SK-N-SH treated with all-trans-retinoic acid at 6 μM for 48 hours (cell line): ENCODE measurements around the gene ARHGAP26.

Source experiments
- ATAC-seq: fragments of 200-7000 bp; cut with Tn5 transposase; 3 replicates; pipeline ENCODE4 v1.9.1; 2020; ENCODE audit warnings: mild to moderate bottlenecking, moderate library complexity
- ARNTL ChIP-seq: fragments of 450-650 bp; formaldehyde crosslinking; IDR thresholded peaks from 2 replicates; pipeline ENCODE4 v1.5.0; 2020; ENCODE audit warnings: low read depth, mild to moderate bottlenecking, moderate library complexity, borderline replicate concordance
- CSDC2 ChIP-seq: fragments of 250-450 bp; sonication (Bioruptor Pico); IDR thresholded peaks from 2 replicates; pipeline ENCODE4 v1.5.0; 2020; ENCODE audit warnings: mild to moderate bottlenecking, moderate library complexity
- ESRRG ChIP-seq: fragments of 250-450 bp; sonication (Bioruptor Pico); IDR thresholded peaks from 2 replicates; pipeline ENCODE4 v1.6.1; 2021; ENCODE audit warnings: mild to moderate bottlenecking
- GLIS3 ChIP-seq: fragments of 250-450 bp; sonication (Bioruptor Pico); IDR thresholded peaks from 2 replicates; pipeline ENCODE4 v1.5.0; 2020; ENCODE audit warnings: mild to moderate bottlenecking, moderate library complexity
- ISL1 ChIP-seq: fragments of 250-450 bp; sonication (Bioruptor Pico); IDR thresholded peaks from 2 replicates; pipeline ENCODE4 v2.1.2; 2022; ENCODE audit warnings: mild to moderate bottlenecking, moderate library complexity
- PPARA ChIP-seq: fragments of 250-450 bp; sonication (Bioruptor Pico); IDR thresholded peaks from 2 replicates; pipeline ENCODE4 v1.5.0; 2020; ENCODE audit warnings: mild to moderate bottlenecking, borderline replicate concordance
- RARB ChIP-seq: fragments of 250-450 bp; sonication (Bioruptor Pico); IDR thresholded peaks from 2 replicates; pipeline ENCODE4 v1.8.0; 2021; ENCODE audit warnings: mild to moderate bottlenecking, moderate library complexity
- SNAI2 ChIP-seq: fragments of 250-450 bp; sonication (Bioruptor Pico); IDR thresholded peaks from 2 replicates; pipeline ENCODE4 v1.5.0; 2020; ENCODE audit warnings: mild to moderate bottlenecking, moderate library complexity
- TCF4 ChIP-seq: fragments of 250-450 bp; sonication (Bioruptor Pico); IDR thresholded peaks from 2 replicates; pipeline ENCODE4 v1.8.0; 2021; ENCODE audit warnings: mild to moderate bottlenecking, moderate library complexity, borderline replicate concordance
- TOX ChIP-seq: fragments of 250-450 bp; sonication (Bioruptor Pico); IDR thresholded peaks from 2 replicates; pipeline ENCODE4 v1.8.0; 2021; ENCODE audit warnings: mild to moderate bottlenecking, moderate library complexity, borderline replicate concordance
- ZC3H10 ChIP-seq: fragments of 250-450 bp; sonication (Bioruptor Pico); IDR thresholded peaks from 2 replicates; pipeline ENCODE4 v1.5.1; 2021; ENCODE audit warnings: mild to moderate bottlenecking, moderate library complexity
- ZFP3 ChIP-seq: fragments of 250-450 bp; sonication (Bioruptor Pico); IDR thresholded peaks from 2 replicates; pipeline ENCODE4 v1.5.0; 2020; ENCODE audit warnings: mild to moderate bottlenecking, moderate library complexity
- ZFP30 ChIP-seq: fragments of 450-650 bp; formaldehyde crosslinking; IDR thresholded peaks from 2 replicates; pipeline ENCODE4 v1.5.0; 2022; ENCODE audit warnings: mild to moderate bottlenecking, moderate library complexity
- ZNF565 ChIP-seq: fragments of 450-650 bp; formaldehyde crosslinking; conservative IDR thresholded peaks from 2 replicates; pipeline ENCODE4 v1.5.0; 2020; ENCODE audit warnings: low read depth, mild to moderate bottlenecking, moderate library complexity
- ZNF70 ChIP-seq: fragments of 450-650 bp; formaldehyde crosslinking; IDR thresholded peaks from 2 replicates; pipeline ENCODE4 v1.5.0; 2020; ENCODE audit warnings: mild to moderate bottlenecking, moderate library complexity
- ZNF8 ChIP-seq: fragments of 450-650 bp; formaldehyde crosslinking; IDR thresholded peaks from 2 replicates; pipeline ENCODE4 v1.5.0; 2020; ENCODE audit warnings: mild to moderate bottlenecking, moderate library complexity
- TF ChIP-seq, protein P1 (sequence below): fragments of 250-450 bp; sonication (Bioruptor Pico); IDR thresholded peaks from 2 replicates; pipeline ENCODE4 v1.5.1; 2020; ENCODE audit warnings: low read depth, mild to moderate bottlenecking, moderate library complexity
- TF ChIP-seq, protein P2 (sequence below): fragments of 250-450 bp; sonication (Bioruptor Pico); IDR thresholded peaks from 2 replicates; pipeline ENCODE4 v1.8.0; 2021; ENCODE audit warnings: low read depth, mild to moderate bottlenecking, moderate library complexity, borderline replicate concordance
- TF ChIP-seq, protein P3 (sequence below): fragments of 250-450 bp; sonication (Bioruptor Pico); IDR thresholded peaks from 2 replicates; pipeline ENCODE4 v1.8.0; 2020; ENCODE audit warnings: mild to moderate bottlenecking, moderate library complexity, borderline replicate concordance
- TF ChIP-seq, protein P4 (sequence below): fragments of 250-450 bp; sonication (Bioruptor Pico); IDR thresholded peaks from 2 replicates; pipeline ENCODE4 v1.5.0; 2020; ENCODE audit warnings: mild to moderate bottlenecking, moderate library complexity

ARHGAP26 gene

DNA sequence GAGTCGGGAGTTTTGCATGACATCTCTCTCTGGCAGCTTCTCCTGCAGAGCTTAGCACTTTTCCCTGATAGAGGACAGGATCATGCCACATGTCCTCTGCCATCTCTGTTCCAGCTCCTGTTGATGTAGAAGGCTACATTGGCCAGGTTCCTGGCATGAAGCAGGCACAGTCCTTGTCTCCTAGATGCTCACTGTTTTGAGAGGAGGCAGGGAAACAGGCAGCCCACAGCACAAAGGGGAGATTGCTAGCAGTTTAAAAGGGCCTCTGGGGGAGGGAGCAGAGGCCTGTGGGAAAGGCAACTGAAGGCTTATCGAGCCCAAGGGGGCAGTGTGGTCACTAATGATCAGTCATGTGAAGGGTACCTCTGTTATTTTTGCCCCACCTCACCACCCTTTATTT lies 10.7 kb downstream of the ARHGAP26 start:
- TF ChIP-seq, protein P1, sequence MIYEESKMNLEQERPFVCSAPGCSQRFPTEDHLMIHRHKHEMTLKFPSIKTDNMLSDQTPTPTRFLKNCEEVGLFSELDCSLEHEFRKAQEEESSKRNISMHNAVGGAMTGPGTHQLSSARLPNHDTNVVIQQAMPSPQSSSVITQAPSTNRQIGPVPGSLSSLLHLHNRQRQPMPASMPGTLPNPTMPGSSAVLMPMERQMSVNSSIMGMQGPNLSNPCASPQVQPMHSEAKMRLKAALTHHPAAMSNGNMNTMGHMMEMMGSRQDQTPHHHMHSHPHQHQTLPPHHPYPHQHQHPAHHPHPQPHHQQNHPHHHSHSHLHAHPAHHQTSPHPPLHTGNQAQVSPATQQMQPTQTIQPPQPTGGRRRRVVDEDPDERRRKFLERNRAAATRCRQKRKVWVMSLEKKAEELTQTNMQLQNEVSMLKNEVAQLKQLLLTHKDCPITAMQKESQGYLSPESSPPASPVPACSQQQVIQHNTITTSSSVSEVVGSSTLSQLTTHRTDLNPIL (CRISPR knock-in tag) = no peak
- TF ChIP-seq TCF4 (CRISPR knock-in tag) = no peak
- no peak for TF ChIP-seq ZNF565 (CRISPR knock-in tag)
- TF ChIP-seq ARNTL (CRISPR knock-in tag) = no peak
- TF ChIP-seq GLIS3 (CRISPR knock-in tag) = no peak
- no peak for TF ChIP-seq TOX (CRISPR knock-in tag)
- TF ChIP-seq ZNF70 (CRISPR knock-in tag) = no peak
- no peak for TF ChIP-seq ESRRG (CRISPR knock-in tag)
- TF ChIP-seq, protein P2, sequence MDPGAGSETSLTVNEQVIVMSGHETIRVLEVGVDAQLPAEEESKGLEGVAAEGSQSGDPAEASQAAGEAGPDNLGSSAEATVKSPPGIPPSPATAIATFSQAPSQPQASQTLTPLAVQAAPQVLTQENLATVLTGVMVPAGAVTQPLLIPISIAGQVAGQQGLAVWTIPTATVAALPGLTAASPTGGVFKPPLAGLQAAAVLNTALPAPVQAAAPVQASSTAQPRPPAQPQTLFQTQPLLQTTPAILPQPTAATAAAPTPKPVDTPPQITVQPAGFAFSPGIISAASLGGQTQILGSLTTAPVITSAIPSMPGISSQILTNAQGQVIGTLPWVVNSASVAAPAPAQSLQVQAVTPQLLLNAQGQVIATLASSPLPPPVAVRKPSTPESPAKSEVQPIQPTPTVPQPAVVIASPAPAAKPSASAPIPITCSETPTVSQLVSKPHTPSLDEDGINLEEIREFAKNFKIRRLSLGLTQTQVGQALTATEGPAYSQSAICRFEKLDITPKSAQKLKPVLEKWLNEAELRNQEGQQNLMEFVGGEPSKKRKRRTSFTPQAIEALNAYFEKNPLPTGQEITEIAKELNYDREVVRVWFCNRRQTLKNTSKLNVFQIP (CRISPR knock-in tag) = no peak
- TF ChIP-seq PPARA (CRISPR knock-in tag) = no peak
- no peak for TF ChIP-seq RARB (CRISPR knock-in tag)
- TF ChIP-seq, all 23 proteins: peak for 0
- ATAC-seq = no peak

DNA sequence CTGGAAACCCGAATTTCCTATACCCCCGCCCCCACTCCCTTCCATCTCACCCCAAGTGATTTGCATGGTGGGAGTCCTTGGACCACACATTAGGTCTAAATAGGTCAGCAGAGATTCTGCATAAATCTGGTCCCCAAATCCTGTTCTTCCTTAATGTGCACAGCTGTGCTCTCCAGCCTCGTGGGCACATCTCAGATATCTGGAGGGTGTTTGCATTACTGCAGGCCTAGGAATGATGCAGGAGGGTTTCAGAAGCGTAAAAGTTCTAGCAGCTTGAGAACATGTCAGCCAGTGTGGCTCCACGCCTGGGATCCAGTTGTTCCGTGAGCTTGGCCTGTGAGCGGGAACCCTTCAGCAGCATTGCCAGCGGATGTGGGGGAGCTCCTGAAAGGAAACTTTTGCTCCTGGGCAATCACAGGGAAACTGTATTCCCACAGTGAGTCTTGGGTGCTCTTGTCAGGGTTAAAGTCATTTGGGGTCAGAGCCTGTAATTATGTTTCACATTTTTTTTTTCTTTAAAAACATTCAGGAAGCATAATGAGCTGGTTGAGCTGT lies 12.9 kb downstream of the ARHGAP26 start:
- TF ChIP-seq, protein P1 (CRISPR knock-in tag) = no peak
- TF ChIP-seq RARB (CRISPR knock-in tag) = no peak
- no peak for TF ChIP-seq ISL1 (CRISPR knock-in tag)
- no peak for TF ChIP-seq PPARA (CRISPR knock-in tag)
- no peak for TF ChIP-seq ESRRG (CRISPR knock-in tag)
- TF ChIP-seq, protein P3, sequence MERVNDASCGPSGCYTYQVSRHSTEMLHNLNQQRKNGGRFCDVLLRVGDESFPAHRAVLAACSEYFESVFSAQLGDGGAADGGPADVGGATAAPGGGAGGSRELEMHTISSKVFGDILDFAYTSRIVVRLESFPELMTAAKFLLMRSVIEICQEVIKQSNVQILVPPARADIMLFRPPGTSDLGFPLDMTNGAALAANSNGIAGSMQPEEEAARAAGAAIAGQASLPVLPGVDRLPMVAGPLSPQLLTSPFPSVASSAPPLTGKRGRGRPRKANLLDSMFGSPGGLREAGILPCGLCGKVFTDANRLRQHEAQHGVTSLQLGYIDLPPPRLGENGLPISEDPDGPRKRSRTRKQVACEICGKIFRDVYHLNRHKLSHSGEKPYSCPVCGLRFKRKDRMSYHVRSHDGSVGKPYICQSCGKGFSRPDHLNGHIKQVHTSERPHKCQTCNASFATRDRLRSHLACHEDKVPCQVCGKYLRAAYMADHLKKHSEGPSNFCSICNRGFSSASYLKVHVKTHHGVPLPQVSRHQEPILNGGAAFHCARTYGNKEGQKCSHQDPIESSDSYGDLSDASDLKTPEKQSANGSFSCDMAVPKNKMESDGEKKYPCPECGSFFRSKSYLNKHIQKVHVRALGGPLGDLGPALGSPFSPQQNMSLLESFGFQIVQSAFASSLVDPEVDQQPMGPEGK = no peak
- ATAC-seq = no peak

DNA sequence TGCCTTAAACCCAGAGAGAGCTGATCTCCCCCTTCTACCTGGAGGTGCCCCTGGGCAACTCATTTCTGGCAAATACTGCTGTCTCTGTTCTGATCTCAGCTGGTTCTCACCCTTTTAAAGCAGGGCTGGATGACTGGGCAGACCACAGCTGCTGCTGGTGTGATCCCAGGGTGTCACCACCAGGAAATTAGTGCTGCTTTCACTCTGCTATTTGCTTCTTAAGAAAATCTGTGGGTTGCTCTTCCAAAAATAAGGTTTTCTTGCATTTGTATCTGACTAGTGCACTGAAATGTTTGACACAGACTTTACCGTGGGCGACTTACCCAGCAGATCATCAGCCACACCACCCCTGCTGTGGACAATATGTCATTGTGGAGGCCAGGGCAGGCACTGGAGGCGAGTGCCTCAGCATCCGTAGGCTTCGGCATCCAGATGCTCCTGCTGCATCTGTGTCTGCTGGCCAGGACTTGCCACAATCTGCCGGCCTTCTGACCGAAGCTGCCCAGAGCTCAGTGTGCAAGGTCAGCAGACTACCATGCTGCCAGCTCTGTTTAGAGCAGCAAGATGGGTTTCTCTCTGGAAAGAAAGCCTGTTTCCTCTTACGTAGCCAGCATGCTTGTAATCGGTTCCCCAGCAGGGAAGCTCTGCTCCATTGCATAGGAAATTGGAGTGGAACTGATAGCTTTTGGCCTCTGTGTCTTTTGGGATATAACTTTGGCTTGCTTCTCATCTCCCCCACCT lies 13.6 kb downstream of the ARHGAP26 start:
- TF ChIP-seq, protein P4, sequence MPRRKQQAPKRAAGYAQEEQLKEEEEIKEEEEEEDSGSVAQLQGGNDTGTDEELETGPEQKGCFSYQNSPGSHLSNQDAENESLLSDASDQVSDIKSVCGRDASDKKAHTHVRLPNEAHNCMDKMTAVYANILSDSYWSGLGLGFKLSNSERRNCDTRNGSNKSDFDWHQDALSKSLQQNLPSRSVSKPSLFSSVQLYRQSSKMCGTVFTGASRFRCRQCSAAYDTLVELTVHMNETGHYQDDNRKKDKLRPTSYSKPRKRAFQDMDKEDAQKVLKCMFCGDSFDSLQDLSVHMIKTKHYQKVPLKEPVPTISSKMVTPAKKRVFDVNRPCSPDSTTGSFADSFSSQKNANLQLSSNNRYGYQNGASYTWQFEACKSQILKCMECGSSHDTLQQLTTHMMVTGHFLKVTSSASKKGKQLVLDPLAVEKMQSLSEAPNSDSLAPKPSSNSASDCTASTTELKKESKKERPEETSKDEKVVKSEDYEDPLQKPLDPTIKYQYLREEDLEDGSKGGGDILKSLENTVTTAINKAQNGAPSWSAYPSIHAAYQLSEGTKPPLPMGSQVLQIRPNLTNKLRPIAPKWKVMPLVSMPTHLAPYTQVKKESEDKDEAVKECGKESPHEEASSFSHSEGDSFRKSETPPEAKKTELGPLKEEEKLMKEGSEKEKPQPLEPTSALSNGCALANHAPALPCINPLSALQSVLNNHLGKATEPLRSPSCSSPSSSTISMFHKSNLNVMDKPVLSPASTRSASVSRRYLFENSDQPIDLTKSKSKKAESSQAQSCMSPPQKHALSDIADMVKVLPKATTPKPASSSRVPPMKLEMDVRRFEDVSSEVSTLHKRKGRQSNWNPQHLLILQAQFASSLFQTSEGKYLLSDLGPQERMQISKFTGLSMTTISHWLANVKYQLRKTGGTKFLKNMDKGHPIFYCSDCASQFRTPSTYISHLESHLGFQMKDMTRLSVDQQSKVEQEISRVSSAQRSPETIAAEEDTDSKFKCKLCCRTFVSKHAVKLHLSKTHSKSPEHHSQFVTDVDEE (CRISPR knock-in tag) = peak; percentile 73; the same call in 1 of the 2 replicates
- TF ChIP-seq CSDC2 (CRISPR knock-in tag) (no peak), ZNF8 (CRISPR knock-in tag) (peak; percentile 52; the same call in 1 of the 2 replicates), TCF4 (CRISPR knock-in tag) (peak; percentile 50; the same call in 1 of the 2 replicates)
- TF ChIP-seq, all 23 proteins: peak for 3
- ATAC-seq = peak; percentile 47

DNA sequence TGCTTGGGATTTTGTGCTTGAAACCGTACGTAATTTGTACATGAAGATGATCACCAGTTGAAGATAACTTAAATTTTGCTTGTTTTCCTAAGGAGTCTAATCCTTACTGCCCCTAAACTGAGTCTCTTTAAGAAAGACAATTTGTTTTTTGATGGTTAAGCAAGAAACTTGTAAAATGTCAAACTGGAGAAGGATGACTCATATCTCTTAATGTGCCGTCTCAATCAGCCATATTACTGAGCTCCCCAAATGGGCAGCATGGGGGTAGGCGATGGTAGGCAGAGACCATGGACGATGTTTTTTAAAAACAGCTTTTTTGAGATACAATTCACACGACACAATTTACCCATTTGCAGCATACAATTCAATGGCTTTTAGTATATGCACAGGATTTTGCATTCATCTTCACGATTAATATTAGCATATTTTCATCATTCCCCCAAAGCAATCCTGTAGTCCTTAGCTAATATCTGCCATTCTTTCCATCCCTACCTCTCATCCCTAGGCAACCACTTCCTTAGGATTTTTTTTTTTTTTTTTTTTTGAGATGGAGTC lies 14.3 kb downstream of the ARHGAP26 start:
- no peak for ATAC-seq
- TF ChIP-seq, protein P1 (CRISPR knock-in tag) = no peak
- TF ChIP-seq ZFP3 (CRISPR knock-in tag) (no peak), ZNF8 (CRISPR knock-in tag) (no peak), ZNF565 (CRISPR knock-in tag) (no peak), RARB (CRISPR knock-in tag) (no peak), ZC3H10 (CRISPR knock-in tag) (no peak), ZFP30 (CRISPR knock-in tag) (no peak), SNAI2 (CRISPR knock-in tag) (no peak)
- TF ChIP-seq, protein P4 (CRISPR knock-in tag) = no peak
